Mesothelial cell of epicardium (in vitro differentiated cells): ENCODE results near the gene CFAP99. TPM values are rescaled to one million over a fixed set of nuclear protein-coding genes. Genes with fewer than 3 reads are reported as not detected.

Experiments used
- DNase-seq, 2 experiments: peaks; one replicate each; pipeline ENCODE4 v3.0.0; 2021; ENCODE audit warnings: low spot score in 2 of 2; ENCODE audit not compliant: unreplicated experiment in 2 of 2
- H3K27ac Mint-ChIP-seq: 2 replicates; pipeline ENCODE4 v1.8.0; 2021; ENCODE audit warnings: mixed read lengths
- H3K27me3 Mint-ChIP-seq: 2 replicates; pipeline ENCODE4 v1.8.0; 2021; ENCODE audit warnings: low read depth, mixed read lengths
- H3K36me3 Mint-ChIP-seq: 2 replicates; pipeline ENCODE4 v1.8.0; 2021; ENCODE audit warnings: mixed read lengths
- H3K4me1 Mint-ChIP-seq: 2 replicates; pipeline ENCODE4 v1.8.0; 2021; ENCODE audit warnings: mixed read lengths
- H3K4me3 Mint-ChIP-seq: 2 replicates; pipeline ENCODE4 v1.8.0; 2021; ENCODE audit warnings: mild to moderate bottlenecking, moderate library complexity, mixed read lengths
- H3K9me3 Mint-ChIP-seq: 2 replicates; pipeline ENCODE4 v1.8.0; 2021; ENCODE audit warnings: mixed read lengths
- CTCF ChIP-seq: fragments of 200-600 bp; sonication (generic); IDR thresholded peaks from one replicate; pipeline ENCODE4 v1.5.0; 2021; ENCODE audit warnings: antibody characterized with exemption; ENCODE audit not compliant: unreplicated experiment
- total RNA-seq: library from RNA; stranded (reverse); gene quantifications from 3 replicates; pipeline ENCODE4 v1.2.1, GENCODE V29; 2021

CFAP99 gene
- total RNA-seq, 1 donor from 2014 or later, result not detected

- no peak overlapping the region for H3K4me3 Mint-ChIP-seq
- no peaks in the 10 kb centered on the region for H3K36me3 Mint-ChIP-seq
- no peaks in the 10 kb centered on the region for H3K9me3 Mint-ChIP-seq
- H3K27ac Mint-ChIP-seq, result no peak overlapping the region
- H3K4me1 Mint-ChIP-seq, result peaks cover 8% of the 10 kb centered on the region
- TF ChIP-seq CTCF, result no peak
- DNase-seq, result no peak
- H3K27me3 Mint-ChIP-seq, result peaks cover 46% of the 10 kb centered on the region
Measured at GRCh38 chr4:2409381-2409783, 9.4 kb upstream of the CFAP99 start.

GRCh38 chr4:2411786-2412510 is 6.8 kb upstream of the CFAP99 start:
- Mint-ChIP-seq H3K9me3 (no peaks in the 10 kb centered on the region), H3K4me3 (no peak overlapping the region), H3K36me3 (no peaks in the 10 kb centered on the region), H3K27ac (no peak overlapping the region), H3K27me3 (peaks cover 71% of the 10 kb centered on the region), H3K4me1 (peaks cover 8% of the 10 kb centered on the region)
- no peak for TF ChIP-seq CTCF
- DNase-seq, result no peak

GRCh38 chr4:2412534-2412884 is 6.2 kb upstream of the CFAP99 start:
- Mint-ChIP-seq H3K9me3 (no peaks in the 10 kb centered on the region), H3K4me3 (peak overlapping the region; percentile 1), H3K4me1 (peaks cover 8% of the 10 kb centered on the region), H3K27me3 (peaks cover 73% of the 10 kb centered on the region), H3K27ac (no peak overlapping the region), H3K36me3 (no peaks in the 10 kb centered on the region)
- no peak for DNase-seq
- TF ChIP-seq CTCF, result no peak

GRCh38 chr4:2412885-2413716 is 5.7 kb upstream of the CFAP99 start:
- Mint-ChIP-seq H3K4me1 (peaks cover 11% of the 10 kb centered on the region), H3K36me3 (no peaks in the 10 kb centered on the region), H3K27me3 (peaks cover 75% of the 10 kb centered on the region), H3K4me3 (peak overlapping the region; percentile 1), H3K9me3 (no peaks in the 10 kb centered on the region), H3K27ac (no peak overlapping the region)
- peak in 1 of 2 experiments; percentile 65 for DNase-seq
- no peak for TF ChIP-seq CTCF

GRCh38 chr4:2413821-2414610 is 4.7 kb upstream of the CFAP99 start:
- Mint-ChIP-seq H3K36me3 (no peaks in the 10 kb centered on the region), H3K27ac (no peak overlapping the region), H3K9me3 (no peaks in the 10 kb centered on the region), H3K27me3 (peaks cover 77% of the 10 kb centered on the region), H3K4me1 (peaks cover 12% of the 10 kb centered on the region), H3K4me3 (no peak overlapping the region)
- DNase-seq, result no peak
- TF ChIP-seq CTCF, result no peak
